HG03442 (cell line): ENCODE results near the gene AFDN.
A peak's percentile ranks its signal among the peaks of the same experiment; 100 is the strongest.

ENCODE experiments used
- ATAC-seq: cut with Tn5 transposase; IDR thresholded peaks from one replicate; pipeline ENCODE4 v1.9.1; 2021; ENCODE audit warnings: mild to moderate bottlenecking, moderate library complexity; ENCODE audit not compliant: unreplicated experiment

The AFDN gene

GRCh38 chr6:167838207-167838748 lies 11.6 kb downstream of the AFDN start:
- no peak for ATAC-seq

- ATAC-seq: no peak
Observed at GRCh38 chr6:167839343-167839742, 12.6 kb downstream of the AFDN start.

GRCh38 chr6:167839755-167840154 lies 13.0 kb downstream of the AFDN start:
- no peak for ATAC-seq

- ATAC-seq: no peak
Observed at GRCh38 chr6:167840160-167840525, 13.4 kb downstream of the AFDN start.

GRCh38 chr6:167840526-167841179 lies 13.9 kb downstream of the AFDN start:
- no peak for ATAC-seq

GRCh38 chr6:167841981-167842380 lies 15.3 kb downstream of the AFDN start:
- no peak for ATAC-seq

- no peak for ATAC-seq
Observed at GRCh38 chr6:167842457-167842856, 15.7 kb downstream of the AFDN start.

GRCh38 chr6:167843023-167843422 lies 16.3 kb downstream of the AFDN start:
- no peak for ATAC-seq

GRCh38 chr6:167845856-167846255 lies 19.1 kb downstream of the AFDN start:
- ATAC-seq: no peak

- no peak for ATAC-seq
Observed at GRCh38 chr6:167846997-167847606, 20.4 kb downstream of the AFDN start.

GRCh38 chr6:167847936-167848335 lies 21.2 kb downstream of the AFDN start:
- ATAC-seq: no peak

- no peak for ATAC-seq
Observed at GRCh38 chr6:167848783-167849182, 22.1 kb downstream of the AFDN start.

- ATAC-seq: no peak
Observed at GRCh38 chr6:167849846-167850459, 23.2 kb downstream of the AFDN start.

GRCh38 chr6:167850782-167851181 lies 24.1 kb downstream of the AFDN start:
- no peak for ATAC-seq

GRCh38 chr6:167851370-167851952 lies 24.8 kb downstream of the AFDN start:
- ATAC-seq: no peak

GRCh38 chr6:167855825-167856425 lies 29.2 kb downstream of the AFDN start:
- no peak for ATAC-seq

- ATAC-seq: no peak
Observed at GRCh38 chr6:167856474-167856873, 29.8 kb downstream of the AFDN start.

- ATAC-seq: peak; percentile 52
Observed at GRCh38 chr6:167856999-167857660, 30.4 kb downstream of the AFDN start.

GRCh38 chr6:167858086-167858591 lies 31.4 kb downstream of the AFDN start:
- ATAC-seq: no peak

- ATAC-seq: no peak
Observed at GRCh38 chr6:167858842-167859664, 32.3 kb downstream of the AFDN start.
